ENCODE measurements around the gene ICAM3. TPM values are rescaled to one million over a fixed set of nuclear protein-coding genes. Genes with fewer than 3 reads are reported as not detected.

ICAM3 gene
- total and polyA plus RNA-seq, 12 donors = 6.1 to 77.2 (median 16.8) TPM

DNA sequence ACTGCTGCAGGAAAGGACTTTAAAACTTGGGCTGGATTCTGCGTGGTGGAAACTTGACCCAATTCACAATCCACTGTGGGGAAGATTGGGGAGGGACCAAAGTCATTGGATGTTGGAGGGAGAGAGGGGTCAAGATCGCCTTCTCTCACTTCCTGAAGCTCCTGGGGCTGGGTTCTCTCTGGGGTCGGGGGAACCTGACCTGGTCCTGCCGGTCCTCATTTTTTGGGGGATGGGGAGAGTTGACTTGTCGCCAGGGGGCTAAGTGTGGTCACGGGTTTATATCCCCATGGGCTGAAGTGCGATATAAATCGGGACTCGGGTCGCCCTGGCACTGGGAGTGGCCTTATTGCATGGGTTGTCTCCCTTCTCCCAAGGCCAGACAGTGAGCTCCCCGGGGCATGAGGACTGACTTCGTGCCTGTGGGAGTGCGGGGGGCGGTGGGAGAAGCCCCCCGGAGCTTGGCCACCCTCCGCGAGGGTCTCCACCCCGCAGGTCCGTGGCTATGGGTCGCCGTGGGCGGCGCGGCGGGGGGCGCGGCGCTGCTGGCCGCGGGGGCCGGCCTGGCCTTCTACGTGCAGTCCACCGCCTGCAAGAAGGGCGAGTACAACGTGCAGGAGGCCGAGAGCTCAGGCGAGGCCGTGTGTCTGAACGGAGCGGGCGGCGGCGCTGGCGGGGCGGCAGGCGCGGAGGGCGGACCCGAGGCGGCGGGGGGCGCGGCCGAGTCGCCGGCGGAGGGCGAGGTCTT is 43.4 kb downstream of the ICAM3 start:
- DNase-seq (no peak), ATAC-seq (no peak)
- peak overlapping the region in 6 of 10 donors; percentile 23 to 45 (median 32) for H3K4me3 ChIP-seq
- H3K9me3 ChIP-seq = no peaks in the 10 kb centered on the region
- peaks cover 3 to 60% (median 32%) of the 10 kb centered on the region in 9 donors for H3K4me1 ChIP-seq
- H3K36me3 ChIP-seq = no peaks in the 10 kb centered on the region
- TF ChIP-seq, protein P1, sequence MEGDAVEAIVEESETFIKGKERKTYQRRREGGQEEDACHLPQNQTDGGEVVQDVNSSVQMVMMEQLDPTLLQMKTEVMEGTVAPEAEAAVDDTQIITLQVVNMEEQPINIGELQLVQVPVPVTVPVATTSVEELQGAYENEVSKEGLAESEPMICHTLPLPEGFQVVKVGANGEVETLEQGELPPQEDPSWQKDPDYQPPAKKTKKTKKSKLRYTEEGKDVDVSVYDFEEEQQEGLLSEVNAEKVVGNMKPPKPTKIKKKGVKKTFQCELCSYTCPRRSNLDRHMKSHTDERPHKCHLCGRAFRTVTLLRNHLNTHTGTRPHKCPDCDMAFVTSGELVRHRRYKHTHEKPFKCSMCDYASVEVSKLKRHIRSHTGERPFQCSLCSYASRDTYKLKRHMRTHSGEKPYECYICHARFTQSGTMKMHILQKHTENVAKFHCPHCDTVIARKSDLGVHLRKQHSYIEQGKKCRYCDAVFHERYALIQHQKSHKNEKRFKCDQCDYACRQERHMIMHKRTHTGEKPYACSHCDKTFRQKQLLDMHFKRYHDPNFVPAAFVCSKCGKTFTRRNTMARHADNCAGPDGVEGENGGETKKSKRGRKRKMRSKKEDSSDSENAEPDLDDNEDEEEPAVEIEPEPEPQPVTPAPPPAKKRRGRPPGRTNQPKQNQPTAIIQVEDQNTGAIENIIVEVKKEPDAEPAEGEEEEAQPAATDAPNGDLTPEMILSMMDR (IDR thresholded peaks at IDR 0.05) = no peak
- intact Hi-C loops (cut with DNase I) = no loop called here
- H3K27ac ChIP-seq = no peak overlapping the region
- peaks cover 39 to 95% (median 74%) of the 10 kb centered on the region in 7 donors for H3K27me3 ChIP-seq
- WGBS, 2 donors = 6 to 9% methylated on average over 50 to 58 of the region's 58 CpGs

DNA sequence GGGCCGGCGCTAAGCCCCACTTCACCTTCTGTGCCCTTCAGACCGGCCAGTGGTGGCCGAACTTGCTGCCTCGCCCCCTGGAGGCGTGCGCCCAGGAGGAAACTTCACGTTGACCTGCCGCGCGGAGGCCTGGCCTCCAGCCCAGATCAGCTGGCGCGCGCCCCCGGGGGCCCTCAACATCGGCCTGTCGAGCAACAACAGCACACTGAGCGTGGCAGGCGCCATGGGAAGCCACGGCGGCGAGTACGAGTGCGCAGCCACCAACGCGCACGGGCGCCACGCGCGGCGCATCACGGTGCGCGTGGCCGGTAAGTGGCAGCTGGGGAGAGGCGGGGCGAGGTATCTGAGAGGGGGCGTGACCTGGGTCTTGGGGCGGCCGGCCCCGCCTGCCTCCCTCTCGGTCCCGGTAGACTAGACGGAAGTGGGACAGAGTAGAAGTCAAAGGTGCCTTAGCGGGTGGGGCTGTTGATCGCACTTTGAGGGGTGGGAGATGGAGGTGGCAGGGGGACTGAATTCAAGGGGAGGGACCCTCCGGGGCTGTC is 44.0 kb downstream of the ICAM3 start:
- intact Hi-C loops (cut with DNase I) = no loop called here
- Histone ChIP-seq H3K4me3 (peak overlapping the region in 8 of 10 donors; percentile 12 to 45 (median 30)), H3K27me3 (peaks cover 39 to 95% (median 80%) of the 10 kb centered on the region in 7 donors)

DNA sequence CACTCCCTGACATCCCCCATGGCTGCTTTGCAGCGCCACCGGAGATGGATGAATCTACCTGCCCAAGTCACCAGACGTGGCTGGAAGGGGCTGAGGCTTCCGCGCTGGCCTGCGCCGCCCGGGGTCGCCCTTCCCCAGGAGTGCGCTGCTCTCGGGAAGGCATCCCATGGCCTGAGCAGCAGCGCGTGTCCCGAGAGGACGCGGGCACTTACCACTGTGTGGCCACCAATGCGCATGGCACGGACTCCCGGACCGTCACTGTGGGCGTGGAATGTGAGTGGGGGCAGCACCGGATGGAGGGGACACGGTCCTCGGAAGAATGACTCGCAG is 45.1 kb downstream of the ICAM3 start:
- TF ChIP-seq, protein P1 (IDR thresholded peaks at IDR 0.05) = peak in 1 of 9 donors; percentile 13
- Histone ChIP-seq H3K4me3 (no peak overlapping the region), H3K4me1 (peaks cover 10 to 68% (median 49%) of the 10 kb centered on the region in 9 donors), H3K27me3 (peaks cover 39 to 96% (median 86%) of the 10 kb centered on the region in 7 donors), H3K27ac (no peak overlapping the region), H3K9me3 (no peaks in the 10 kb centered on the region), H3K36me3 (no peaks in the 10 kb centered on the region)
- ATAC-seq (no peak), DNase-seq (no peak)
- WGBS, 2 donors = 13 to 16% methylated on average over 25 of the region's 25 CpGs
- intact Hi-C loops (cut with DNase I) = no loop called here

More for the DNA sequence above, 44.0 kb downstream of the ICAM3 start:
- DNase-seq = peak in 1 of 2 donors; percentile 44
- 2% methylated on average over 48 of the region's 48 CpGs for WGBS, 2 donors
- Histone ChIP-seq H3K27ac (no peak overlapping the region), H3K4me1 (peaks cover 7 to 65% (median 39%) of the 10 kb centered on the region in 9 donors), H3K36me3 (no peaks in the 10 kb centered on the region), H3K9me3 (no peaks in the 10 kb centered on the region)
- TF ChIP-seq, protein P1 (IDR thresholded peaks at IDR 0.05) = peak in 4 of 9 donors; percentile 17 to 28 (median 24)
- ATAC-seq = peak in 1 of 8 donors; percentile 10

DNA sequence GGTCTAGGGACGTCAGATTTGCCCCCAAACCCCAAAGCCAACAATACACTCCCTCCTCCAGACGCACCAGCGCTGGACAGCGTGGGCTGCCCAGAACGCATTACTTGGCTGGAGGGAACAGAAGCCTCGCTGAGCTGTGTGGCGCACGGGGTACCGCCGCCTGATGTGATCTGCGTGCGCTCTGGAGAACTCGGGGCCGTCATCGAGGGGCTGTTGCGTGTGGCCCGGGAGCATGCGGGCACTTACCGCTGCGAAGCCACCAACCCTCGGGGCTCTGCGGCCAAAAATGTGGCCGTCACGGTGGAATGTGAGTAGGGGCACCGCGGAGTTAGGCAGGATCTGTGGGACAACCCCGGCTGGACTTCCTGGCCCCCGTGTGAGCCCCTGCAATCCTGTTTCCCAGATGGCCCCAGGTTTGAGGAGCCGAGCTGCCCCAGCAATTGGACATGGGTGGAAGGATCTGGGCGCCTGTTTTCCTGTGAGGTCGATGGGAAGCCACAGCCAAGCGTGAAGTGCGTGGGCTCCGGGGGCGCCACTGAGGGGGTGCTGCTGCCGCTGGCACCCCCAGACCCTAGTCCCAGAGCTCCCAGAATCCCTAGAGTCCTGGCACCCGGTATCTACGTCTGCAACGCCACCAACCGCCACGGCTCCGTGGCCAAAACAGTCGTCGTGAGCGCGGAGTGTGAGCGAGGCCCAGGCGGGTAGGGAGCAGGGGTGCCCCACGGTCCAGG is 45.6 kb downstream of the ICAM3 start:
- no peak overlapping the region for H3K4me3 ChIP-seq
- 20 to 26% methylated on average over 49 of the region's 49 CpGs for WGBS, 2 donors
- ATAC-seq (no peak), DNase-seq (no peak)
- H3K4me1 ChIP-seq = peaks cover 10 to 73% (median 54%) of the 10 kb centered on the region in 9 donors
- TF ChIP-seq, protein P1 (IDR thresholded peaks at IDR 0.05) = no peak
- H3K36me3 ChIP-seq = no peaks in the 10 kb centered on the region
- no peaks in the 10 kb centered on the region for H3K9me3 ChIP-seq
- peaks cover 39 to 98% (median 88%) of the 10 kb centered on the region in 7 donors for H3K27me3 ChIP-seq
- H3K27ac ChIP-seq = no peak overlapping the region
- intact Hi-C loops (cut with DNase I) = no loop called here

Data from heart right ventricle (tissue), 16 donors.